ENCODE results near the gene AGBL1. TPM values are rescaled to one million over a fixed set of nuclear protein-coding genes. Genes with fewer than 3 reads are reported as not detected.

AGBL1 gene
- total RNA-seq, 1 donor from 2014 or later, result not detected

- no peak overlapping the region for H3K27ac ChIP-seq (ENCODE audit: low read depth, low read length)
- H3K4me1 Mint-ChIP-seq (ENCODE audit: low read depth, unreplicated experiment), result no peaks in the 10 kb centered on the region
- peaks cover 3% of the 10 kb centered on the region for H3K27me3 Mint-ChIP-seq (ENCODE audit: low read depth, unreplicated experiment)
- no peak for DNase-seq (ENCODE audit: low read depth)
- no peaks in the 10 kb centered on the region for H3K27me3 ChIP-seq (ENCODE audit: insufficient read depth, low read length)
- no peak overlapping the region for H3K9ac ChIP-seq (ENCODE audit: low read length)
- H4K20me1 ChIP-seq (ENCODE audit: insufficient read depth, low read length), result no peaks in the 10 kb centered on the region
- peaks cover 2% of the 10 kb centered on the region for H3K9me3 Mint-ChIP-seq (ENCODE audit: unreplicated experiment)
- H3K4me2 ChIP-seq (ENCODE audit: low read length), result no peak overlapping the region
- H3K79me2 ChIP-seq (ENCODE audit: insufficient read depth, low read length), result no peaks in the 10 kb centered on the region
- no peak overlapping the region for H3K27ac Mint-ChIP-seq (ENCODE audit: unreplicated experiment)
- H3K9me3 ChIP-seq (ENCODE audit: insufficient read depth, low read depth, low read length), result no peaks in the 10 kb centered on the region
- TF ChIP-seq EZH2 (IDR thresholded peaks at IDR 0.05; ENCODE audit: insufficient read depth, low read length) (no peak), CTCF (IDR thresholded peaks at IDR 0.05; ENCODE audit: insufficient read depth, low read depth, low read length) (no peak)
- no peak overlapping the region for H3K4me3 Mint-ChIP-seq (ENCODE audit: unreplicated experiment)
- no peak for FAIRE-seq
- no peak overlapping the region for H2AFZ ChIP-seq (ENCODE audit: low read depth, low read length)
- H3K4me3 ChIP-seq (ENCODE audit: insufficient read depth, low read depth, low read length), result no peak overlapping the region
- H3K4me1 ChIP-seq (ENCODE audit: insufficient read depth, low read length), result no peaks in the 10 kb centered on the region
- no peaks in the 10 kb centered on the region for H3K36me3 ChIP-seq (ENCODE audit: insufficient read depth, low read length)
- H3K36me3 Mint-ChIP-seq (ENCODE audit: low read depth, unreplicated experiment), result no peaks in the 10 kb centered on the region
Observed at GRCh38 chr15:86355361-86355760, 275.7 kb downstream of the AGBL1 start.

DNA sequence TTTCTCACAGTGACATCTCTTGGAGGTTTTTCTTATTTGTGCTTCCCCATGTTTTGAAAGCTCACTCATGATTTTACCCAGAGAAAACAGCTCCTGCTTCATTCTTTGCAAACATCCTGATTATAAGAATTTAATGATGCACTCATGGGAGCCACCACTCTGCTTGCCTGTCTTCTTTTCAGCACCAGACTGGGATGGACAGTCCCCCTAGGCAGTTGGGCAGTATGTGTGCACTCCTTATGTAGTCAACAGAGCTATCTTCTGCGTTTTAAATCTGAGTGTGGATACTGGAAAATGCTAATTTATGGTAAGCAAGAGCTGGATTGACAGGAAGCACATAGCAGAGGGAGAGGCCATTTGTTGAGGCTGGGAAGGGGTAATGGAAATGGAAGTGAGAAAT, 276.1 kb downstream of the AGBL1 start:
- Mint-ChIP-seq H3K36me3 (ENCODE audit: low read depth, unreplicated experiment) (no peaks in the 10 kb centered on the region), H3K27ac (ENCODE audit: unreplicated experiment) (no peak overlapping the region), H3K9me3 (ENCODE audit: unreplicated experiment) (peaks cover 2% of the 10 kb centered on the region), H3K4me1 (ENCODE audit: low read depth, unreplicated experiment) (no peaks in the 10 kb centered on the region), H3K27me3 (ENCODE audit: low read depth, unreplicated experiment) (peaks cover 3% of the 10 kb centered on the region), H3K4me3 (ENCODE audit: unreplicated experiment) (no peak overlapping the region)
- TF ChIP-seq EZH2 (IDR thresholded peaks at IDR 0.05; ENCODE audit: insufficient read depth, low read length), result no peak
- no peak for TF ChIP-seq CTCF (IDR thresholded peaks at IDR 0.05; ENCODE audit: insufficient read depth, low read depth, low read length)
- DNase-seq (ENCODE audit: low read depth) (peak; percentile 5), FAIRE-seq (no peak)
- no peak overlapping the region for H3K4me2 ChIP-seq (ENCODE audit: low read length)
- no peaks in the 10 kb centered on the region for H4K20me1 ChIP-seq (ENCODE audit: insufficient read depth, low read length)
- no peak overlapping the region for H3K4me3 ChIP-seq (ENCODE audit: insufficient read depth, low read depth, low read length)
- no peaks in the 10 kb centered on the region for H3K4me1 ChIP-seq (ENCODE audit: insufficient read depth, low read length)
- H2AFZ ChIP-seq (ENCODE audit: low read depth, low read length), result no peak overlapping the region
- H3K9me3 ChIP-seq (ENCODE audit: insufficient read depth, low read depth, low read length), result no peaks in the 10 kb centered on the region
- no peaks in the 10 kb centered on the region for H3K36me3 ChIP-seq (ENCODE audit: insufficient read depth, low read length)
- no peaks in the 10 kb centered on the region for H3K27me3 ChIP-seq (ENCODE audit: insufficient read depth, low read length)
- H3K79me2 ChIP-seq (ENCODE audit: insufficient read depth, low read length), result no peaks in the 10 kb centered on the region
- H3K9ac ChIP-seq (ENCODE audit: low read length), result no peak overlapping the region
- no peak overlapping the region for H3K27ac ChIP-seq (ENCODE audit: low read depth, low read length)

- Mint-ChIP-seq H3K4me3 (ENCODE audit: unreplicated experiment) (no peak overlapping the region), H3K27me3 (ENCODE audit: low read depth, unreplicated experiment) (no peaks in the 10 kb centered on the region), H3K27ac (ENCODE audit: unreplicated experiment) (peak overlapping the region; percentile 73), H3K9me3 (ENCODE audit: unreplicated experiment) (no peaks in the 10 kb centered on the region), H3K36me3 (ENCODE audit: low read depth, unreplicated experiment) (no peaks in the 10 kb centered on the region), H3K4me1 (ENCODE audit: low read depth, unreplicated experiment) (peaks cover 3% of the 10 kb centered on the region)
- no peak overlapping the region for H3K27ac ChIP-seq (ENCODE audit: low read depth, low read length)
- H3K4me3 ChIP-seq (ENCODE audit: insufficient read depth, low read depth, low read length), result no peak overlapping the region
- H3K4me2 ChIP-seq (ENCODE audit: low read length), result no peak overlapping the region
- H3K9me3 ChIP-seq (ENCODE audit: insufficient read depth, low read depth, low read length), result no peaks in the 10 kb centered on the region
- TF ChIP-seq EZH2 (IDR thresholded peaks at IDR 0.05; ENCODE audit: insufficient read depth, low read length), result no peak
- no peak for TF ChIP-seq CTCF (IDR thresholded peaks at IDR 0.05; ENCODE audit: insufficient read depth, low read depth, low read length)
- no peaks in the 10 kb centered on the region for H3K36me3 ChIP-seq (ENCODE audit: insufficient read depth, low read length)
- no peaks in the 10 kb centered on the region for H3K79me2 ChIP-seq (ENCODE audit: insufficient read depth, low read length)
- DNase-seq (ENCODE audit: low read depth) (peak; percentile 70), FAIRE-seq (no peak)
- no peaks in the 10 kb centered on the region for H3K4me1 ChIP-seq (ENCODE audit: insufficient read depth, low read length)
- no peak overlapping the region for H2AFZ ChIP-seq (ENCODE audit: low read depth, low read length)
- no peaks in the 10 kb centered on the region for H4K20me1 ChIP-seq (ENCODE audit: insufficient read depth, low read length)
- H3K9ac ChIP-seq (ENCODE audit: low read length), result no peak overlapping the region
- H3K27me3 ChIP-seq (ENCODE audit: insufficient read depth, low read length), result no peaks in the 10 kb centered on the region
Observed at GRCh38 chr15:86362555-86362954, 282.9 kb downstream of the AGBL1 start.
